ENCODE data around the gene COPS8. TPM values are rescaled to one million over a fixed set of nuclear protein-coding genes. Genes with fewer than 3 reads are reported as not detected.

COPS8 gene
- total and polyA plus RNA-seq, 5 experiments from 2014 or later, result 29.1 to 56.1 (median 51.0) TPM

GRCh38 chr2:237072067-237072931 lies 13.4 kb upstream of the COPS8 start:
- no peak overlapping the region for H3K4me3 Mint-ChIP-seq
- no peaks in the 10 kb centered on the region for H3K9me3 Mint-ChIP-seq
- peak overlapping the region in 1 of 10 donors; percentile 32 for H3K27ac Mint-ChIP-seq
- POLR2A ChIA-PET, result no interaction called here
- ATAC-seq (peak in 1 of 2 donors; percentile 17), DNase-seq (peak; percentile 42 to 81 (median 61))
- H3K27me3 Mint-ChIP-seq, result no peaks in the 10 kb centered on the region
- H3K36me3 Mint-ChIP-seq, result no peaks in the 10 kb centered on the region
- no peaks in the 10 kb centered on the region for H3K4me1 Mint-ChIP-seq

GRCh38 chr2:237073552-237073951 lies 12.1 kb upstream of the COPS8 start:
- Mint-ChIP-seq H3K27me3 (no peaks in the 10 kb centered on the region), H3K4me3 (no peak overlapping the region), H3K36me3 (no peaks in the 10 kb centered on the region), H3K9me3 (no peaks in the 10 kb centered on the region), H3K27ac (peak overlapping the region in 1 of 10 donors; percentile 85), H3K4me1 (no peaks in the 10 kb centered on the region)
- POLR2A ChIA-PET, result no interaction called here
- ATAC-seq (no peak), DNase-seq (no peak)

- POLR2A ChIA-PET, result no interaction called here
- Mint-ChIP-seq H3K27ac (no peak overlapping the region), H3K9me3 (no peaks in the 10 kb centered on the region), H3K4me3 (no peak overlapping the region), H3K4me1 (no peaks in the 10 kb centered on the region), H3K36me3 (peaks cover 0 to 1% (median 0%) of the 10 kb centered on the region in 3 donors), H3K27me3 (no peaks in the 10 kb centered on the region)
- no peak for DNase-seq
- no peak for ATAC-seq
These were observed 11.3 kb upstream of the COPS8 start for GRCh38 chr2:237074211-237074993.

- POLR2A ChIA-PET, result interaction anchor here (0.6 kb wide), 1 partner anchor 9 kb away, joined by 3 read pairs; no protein-coding TSS in a partner anchor
- DNase-seq (no peak), ATAC-seq (no peak)
- H3K36me3 Mint-ChIP-seq, result peaks cover 0 to 1% (median 0%) of the 10 kb centered on the region in 3 donors
- H3K27me3 Mint-ChIP-seq, result no peaks in the 10 kb centered on the region
- H3K4me3 Mint-ChIP-seq, result no peak overlapping the region
- no peaks in the 10 kb centered on the region for H3K4me1 Mint-ChIP-seq
- H3K9me3 Mint-ChIP-seq, result no peaks in the 10 kb centered on the region
- H3K27ac Mint-ChIP-seq, result peak overlapping the region in 2 of 10 donors; percentile 21 to 57
These were observed 9.7 kb upstream of the COPS8 start for GRCh38 chr2:237075749-237076599.

GRCh38 chr2:237081596-237081995 lies 4.1 kb upstream of the COPS8 start:
- POLR2A ChIA-PET, result no interaction called here
- no peak for ATAC-seq
- H3K27me3 Mint-ChIP-seq, result no peaks in the 10 kb centered on the region
- no peaks in the 10 kb centered on the region for H3K9me3 Mint-ChIP-seq
- H3K4me3 Mint-ChIP-seq, result no peak overlapping the region
- H3K27ac Mint-ChIP-seq, result no peak overlapping the region
- DNase-seq, result no peak
- peaks cover 0 to 7% (median 3%) of the 10 kb centered on the region in 3 donors for H3K36me3 Mint-ChIP-seq
- peaks cover 12 to 24% (median 21%) of the 10 kb centered on the region in 4 donors for H3K4me1 Mint-ChIP-seq

- H3K36me3 Mint-ChIP-seq, result peaks cover 0 to 7% (median 3%) of the 10 kb centered on the region in 3 donors
- peak overlapping the region in 1 of 10 donors; percentile 52 for H3K27ac Mint-ChIP-seq
- DNase-seq (no peak), ATAC-seq (no peak)
- no peaks in the 10 kb centered on the region for H3K9me3 Mint-ChIP-seq
- peaks cover 13 to 30% (median 22%) of the 10 kb centered on the region in 4 donors for H3K4me1 Mint-ChIP-seq
- no peaks in the 10 kb centered on the region for H3K27me3 Mint-ChIP-seq
- peak overlapping the region in 1 of 10 donors; percentile 7 for H3K4me3 Mint-ChIP-seq
- POLR2A ChIA-PET, result no interaction called here
These were observed 2.7 kb upstream of the COPS8 start for GRCh38 chr2:237083026-237083425.

GRCh38 chr2:237084444-237084843 lies 1.2 kb upstream of the COPS8 start:
- POLR2A ChIA-PET, result interaction anchor here (1.2 to 1.4 kb wide), 2 partner anchors 518 to 718 kb away, joined by 3 to 4 read pairs; no protein-coding TSS in a partner anchor
- Mint-ChIP-seq H3K27ac (peak overlapping the region in 9 of 10 donors; percentile 96 to 100 (median 100)), H3K4me1 (peaks cover 13 to 32% (median 23%) of the 10 kb centered on the region in 4 donors), H3K36me3 (peaks cover 0 to 14% (median 5%) of the 10 kb centered on the region in 3 donors), H3K4me3 (peak overlapping the region; percentile 96 to 100 (median 99)), H3K9me3 (no peaks in the 10 kb centered on the region), H3K27me3 (no peaks in the 10 kb centered on the region)
- ATAC-seq (no peak), DNase-seq (no peak)

GRCh38 chr2:237090906-237091305 lies 5.2 kb downstream of the COPS8 start:
- H3K27ac Mint-ChIP-seq, result no peak overlapping the region

GRCh38 chr2:237091779-237092436 lies 6.2 kb downstream of the COPS8 start:
- Mint-ChIP-seq H3K4me1 (peaks cover 7 to 19% (median 10%) of the 10 kb centered on the region in 4 donors), H3K27me3 (no peaks in the 10 kb centered on the region), H3K4me3 (no peak overlapping the region), H3K27ac (no peak overlapping the region), H3K36me3 (peaks cover 6 to 85% (median 22%) of the 10 kb centered on the region in 3 donors), H3K9me3 (no peaks in the 10 kb centered on the region)
- POLR2A ChIA-PET, result no interaction called here
- DNase-seq (no peak), ATAC-seq (no peak)

More at GRCh38 chr2:237090906-237091305, 5.2 kb downstream of the COPS8 start:
- Mint-ChIP-seq H3K4me1 (peaks cover 9 to 24% (median 15%) of the 10 kb centered on the region in 4 donors), H3K36me3 (peaks cover 0 to 75% (median 17%) of the 10 kb centered on the region in 3 donors), H3K27me3 (no peaks in the 10 kb centered on the region), H3K4me3 (no peak overlapping the region), H3K9me3 (no peaks in the 10 kb centered on the region)
- no peak for DNase-seq
- POLR2A ChIA-PET, result no interaction called here
- no peak for ATAC-seq

- Mint-ChIP-seq H3K27me3 (no peaks in the 10 kb centered on the region), H3K4me1 (peaks cover 4 to 19% (median 9%) of the 10 kb centered on the region in 4 donors), H3K36me3 (peaks cover 6 to 91% (median 25%) of the 10 kb centered on the region in 3 donors), H3K9me3 (no peaks in the 10 kb centered on the region), H3K27ac (no peak overlapping the region), H3K4me3 (no peak overlapping the region)
- POLR2A ChIA-PET, result no interaction called here
- DNase-seq (no peak), ATAC-seq (no peak)
These were observed 6.8 kb downstream of the COPS8 start for GRCh38 chr2:237092506-237092905.

- Mint-ChIP-seq H3K27me3 (no peaks in the 10 kb centered on the region), H3K9me3 (no peaks in the 10 kb centered on the region), H3K36me3 (peaks cover 6 to 96% (median 29%) of the 10 kb centered on the region in 3 donors), H3K4me3 (no peak overlapping the region), H3K27ac (peak overlapping the region in 1 of 10 donors; percentile 43), H3K4me1 (peaks cover 4 to 19% (median 9%) of the 10 kb centered on the region in 4 donors)
- DNase-seq (no peak), ATAC-seq (no peak)
- POLR2A ChIA-PET, result no interaction called here
These were observed 7.5 kb downstream of the COPS8 start for GRCh38 chr2:237092920-237093781.

Measured in naive thymus-derived CD8-positive, alpha-beta T cell (primary cell).